ENCODE measurements around the gene UGT1A5.

GRCh38 chr2:233754872-233755611 is 42.3 kb downstream of the UGT1A5 start:
- TF ChIP-seq CTCF (conservative IDR thresholded peaks at IDR 0.05) (no peak), ZFX (IDR thresholded peaks at IDR 0.05) (no peak)
